Esophagus muscularis mucosa (tissue), 4 donors: ENCODE data around the gene PAM. TPM values are rescaled to one million over a fixed set of nuclear protein-coding genes. Genes with fewer than 3 reads are reported as not detected.

Experiments used
- DNase-seq: peaks from one replicate; pipeline ENCODE4 v3.0.0-alpha.2; 2017; ENCODE audit errors: extremely low spot score
- H3K27ac ChIP-seq, 4 donors: fragments of 200-600 bp; sonication (generic); replicated peaks in 1 of 4; 1 replicate in 3 of 4; 2 replicates in 1 of 4; pipeline ENCODE4 v1.5.1; 2016 to 2019; ENCODE audit warnings: mild to moderate bottlenecking in 1 of 4
- H3K27me3 ChIP-seq, 4 donors: fragments of 200-600 bp; sonication (generic); one replicate each; pipeline versions ENCODE4 v1.5.1 to v1.6.0; 2016 to 2019
- H3K36me3 ChIP-seq, 4 donors: fragments of 200-600 bp; sonication (generic); one replicate each; pipeline ENCODE4 v1.5.1; 2016 to 2019
- H3K4me1 ChIP-seq, 4 donors: fragments of 200-600 bp; sonication (generic); one replicate each; pipeline ENCODE4 v1.5.1; 2016 to 2019
- H3K4me3 ChIP-seq, 4 donors: fragments of 200-600 bp; sonication (generic); 1 replicate in 2 of 4; 2 replicates in 2 of 4; pipeline ENCODE4 v1.5.1; 2016 to 2019; ENCODE audit warnings: mild to moderate bottlenecking in 4 of 4, moderate library complexity in 1 of 4
- H3K9me3 ChIP-seq, 4 donors: fragments of 200-600 bp; sonication (generic); 1 replicate in 3 of 4; 2 replicates in 1 of 4; pipeline ENCODE4 v1.5.1; 2016 to 2019
- CTCF ChIP-seq, 3 experiments: fragments of 200-600 bp in 2 of 3; fragments of 450-650 bp in 1 of 3; sonication (generic) in 2 of 3; IDR thresholded peaks; one replicate each; pipeline ENCODE4 v1.5.1; 2017 to 2019; ENCODE audit warnings: antibody characterized with exemption in 3 of 3, mild to moderate bottlenecking in 2 of 3, moderate library complexity in 1 of 3
- EP300 ChIP-seq: sonication (generic); formaldehyde crosslinking; IDR thresholded peaks from one replicate; pipeline ENCODE4 v1.6.1; 2017; ENCODE audit warnings: antibody characterized with exemption
- POLR2A ChIP-seq: fragments of 450-650 bp; IDR thresholded peaks from one replicate; pipeline ENCODE4 v1.6.1; 2017; ENCODE audit warnings: antibody characterized with exemption, moderate library complexity, mild to moderate bottlenecking, low read depth
- POLR2AphosphoS5 ChIP-seq, 2 donors: sonication (generic); formaldehyde crosslinking; IDR thresholded peaks; one replicate each; pipeline ENCODE4 v1.6.1; 2017; ENCODE audit warnings: antibody characterized with exemption in 2 of 2
- WGBS: methylation state at CpG from one replicate; pipeline ENCODE4 v1.1.5; 2018; 5-methylcytosine and 5-hydroxymethylcytosine counted together
- intact Hi-C: fragments of 100-400 bp; cut with DNase I; formaldehyde crosslinking; loops from one replicate; pipeline ENCODE4 v1.15.1; 2023
- total RNA-seq, 4 donors: library from RNA; depleted of rRNA; stranded (reverse); fragments of >200 nt; gene quantifications; one replicate each; pipeline versions ENCODE4 v1.1.0 to v1.2.1, GENCODE V29; 2016

PAM gene
- total RNA-seq, 4 donors from 2014 or later = 212 to 250 (median 227) TPM

GRCh38 chr5:102873379-102873932 is 118.4 kb downstream of the PAM start:
- H3K27me3 ChIP-seq = no peaks in the 10 kb centered on the region
- no peak for DNase-seq
- no peak overlapping the region for H3K27ac ChIP-seq
- peaks cover 6 to 19% (median 14%) of the 10 kb centered on the region in 4 donors for H3K4me1 ChIP-seq
- no peaks in the 10 kb centered on the region for H3K9me3 ChIP-seq
- H3K4me3 ChIP-seq = no peak overlapping the region
- TF ChIP-seq CTCF (IDR thresholded peaks at IDR 0.05) (no peak), POLR2AphosphoS5 (IDR thresholded peaks at IDR 0.05) (no peak)
- WGBS = 86% methylated on average over 11 of the region's 11 CpGs
- peaks cover 0 to 3% (median 0%) of the 10 kb centered on the region in 4 donors for H3K36me3 ChIP-seq
- intact Hi-C loops = loop anchor here (5.0 kb wide), 1 partner anchor 39 kb away; no protein-coding TSS in a partner anchor

- H3K36me3 ChIP-seq = peaks cover 0 to 3% (median under 1%) of the 10 kb centered on the region in 4 donors
- no peaks in the 10 kb centered on the region for H3K9me3 ChIP-seq
- no peak for DNase-seq
- no peak for TF ChIP-seq POLR2A
- TF ChIP-seq EP300 = no peak
- TF ChIP-seq CTCF (IDR thresholded peaks at IDR 0.05) = no peak
- no peak for TF ChIP-seq POLR2AphosphoS5 (IDR thresholded peaks at IDR 0.05)
- peaks cover 6 to 17% (median 13%) of the 10 kb centered on the region in 4 donors for H3K4me1 ChIP-seq
- no peak overlapping the region for H3K4me3 ChIP-seq
- H3K27ac ChIP-seq = no peak overlapping the region
- H3K27me3 ChIP-seq = no peaks in the 10 kb centered on the region
- intact Hi-C loops = loop anchor here (5.0 kb wide), 1 partner anchor 38 kb away; no protein-coding TSS in a partner anchor
- WGBS = 84% methylated on average over 5 of the region's 5 CpGs
Observed at GRCh38 chr5:102874054-102874453, 118.9 kb downstream of the PAM start.

- DNase-seq = no peak
- no peaks in the 10 kb centered on the region for H3K27me3 ChIP-seq
- no peak for TF ChIP-seq CTCF (IDR thresholded peaks at IDR 0.05)
- no peak for TF ChIP-seq POLR2A
- no peak for TF ChIP-seq EP300
- TF ChIP-seq POLR2AphosphoS5 (IDR thresholded peaks at IDR 0.05) = no peak
- peaks cover 6 to 17% (median 13%) of the 10 kb centered on the region in 4 donors for H3K4me1 ChIP-seq
- 64% methylated on average over 4 of the region's 4 CpGs for WGBS
- peaks cover 0 to 4% (median 1%) of the 10 kb centered on the region in 4 donors for H3K36me3 ChIP-seq
- H3K4me3 ChIP-seq = no peak overlapping the region
- no peaks in the 10 kb centered on the region for H3K9me3 ChIP-seq
- H3K27ac ChIP-seq = no peak overlapping the region
- intact Hi-C loops = no loop called here
Observed at GRCh38 chr5:102875721-102876123, 120.6 kb downstream of the PAM start.

GRCh38 chr5:102876610-102877009 is 121.5 kb downstream of the PAM start:
- Histone ChIP-seq H3K4me1 (peaks cover 6 to 17% (median 13%) of the 10 kb centered on the region in 4 donors), H3K27me3 (no peaks in the 10 kb centered on the region), H3K4me3 (no peak overlapping the region), H3K36me3 (peaks cover 0 to 4% (median 1%) of the 10 kb centered on the region in 4 donors), H3K27ac (no peak overlapping the region), H3K9me3 (no peaks in the 10 kb centered on the region)
- 91% methylated on average over 4 of the region's 4 CpGs for WGBS
- intact Hi-C loops = no loop called here
- no peak for TF ChIP-seq EP300
- no peak for TF ChIP-seq POLR2A
- TF ChIP-seq POLR2AphosphoS5 (IDR thresholded peaks at IDR 0.05) = no peak
- TF ChIP-seq CTCF (IDR thresholded peaks at IDR 0.05) = no peak
- DNase-seq = no peak

- no peaks in the 10 kb centered on the region for H3K9me3 ChIP-seq
- no peak overlapping the region for H3K4me3 ChIP-seq
- intact Hi-C loops = no loop called here
- WGBS = 97% methylated on average over 6 of the region's 6 CpGs
- peaks cover 0 to 4% (median 0%) of the 10 kb centered on the region in 4 donors for H3K36me3 ChIP-seq
- TF ChIP-seq CTCF (IDR thresholded peaks at IDR 0.05) (no peak), POLR2AphosphoS5 (IDR thresholded peaks at IDR 0.05) (no peak), POLR2A (no peak), EP300 (no peak)
- no peak for DNase-seq
- no peaks in the 10 kb centered on the region for H3K27me3 ChIP-seq
- H3K4me1 ChIP-seq = peaks cover 10 to 25% (median 16%) of the 10 kb centered on the region in 4 donors
- H3K27ac ChIP-seq = no peak overlapping the region
Observed at GRCh38 chr5:102879741-102880140, 124.6 kb downstream of the PAM start.
